HCT116 (cell line): ENCODE results near the gene PAM16. TPM values are rescaled to one million over a fixed set of nuclear protein-coding genes. Genes with fewer than 3 reads are reported as not detected.
A peak's percentile ranks its signal among the peaks of the same experiment; 100 is the strongest.

ENCODE experiments used
- ATAC-seq: fragments of 200-7000 bp; cut with Tn5 transposase; 2 replicates; pipeline ENCODE4 v1.9.1; 2020; ENCODE audit warnings: mild to moderate bottlenecking, moderate library complexity
- BruUV-seq: library from RNA; stranded (reverse); fragments of 400-500 nt; replicated peaks from 2 replicates; lab custom pipeline; 2021; lab: Mats Ljungman, UMichigan
- CTCF ChIA-PET: fragments of 300-600 bp; sonication (Branson Sonifier 250); formaldehyde crosslinking; loops from one replicate; lab custom pipeline; 2021; ENCODE audit warnings: antibody characterized with exemption; lab: Charles Lee
- POLR2A ChIA-PET: fragments of 300-600, 350-600 bp; sonication (Branson Sonifier 250); formaldehyde crosslinking; loops from one replicate; lab custom pipeline; 2021; ENCODE audit warnings: antibody characterized with exemption; lab: Charles Lee
- RAD21 ChIA-PET, 2 experiments: fragments of 300-600 bp; sonication (Branson Sonifier 250); formaldehyde crosslinking; loops; one replicate each; lab custom pipeline; 2023; ENCODE audit warnings: low total read pairs in 2 of 2; ENCODE audit not compliant: uncharacterized antibody in 2 of 2, unreplicated experiment in 2 of 2, low non-redundant PET in 1 of 2; lab: Charles Lee
- DNase-seq: peaks from one replicate; pipeline ENCODE4 v3.0.0-alpha.2; 2010; ENCODE audit warnings: low read depth, low spot score
- H2AFZ ChIP-seq: fragments of 200-600 bp; shearing (Covaris generic), sonication (generic); 2 replicates; pipeline ENCODE4 v1.6.1; 2017; ENCODE audit warnings: low read depth, mixed run types, mixed read lengths, antibody characterized with exemption, low read length; ENCODE audit not compliant: poor library complexity, severe bottlenecking
- H3K27ac ChIP-seq: 2 replicates; pipeline ENCODE4 v1.5.1; 2012; ENCODE audit warnings: low read depth, low read length
- H3K27me3 ChIP-seq: fragments of 200-600 bp; sonication (generic); 2 replicates; pipeline ENCODE4 v1.6.1; 2016; ENCODE audit warnings: mixed run types, low read length, mixed read lengths; ENCODE audit not compliant: insufficient read depth
- H3K36me3 ChIP-seq, 2 experiments: fragments of 200-500 bp in 1 of 2; fragments of 200-600 bp in 1 of 2; sonication (Bioruptor generic) in 1 of 2; sonication (generic) in 1 of 2; 2 replicates each; pipeline versions ENCODE4 v1.5.1 to v1.6.1; 2014 to 2016; ENCODE audit warnings: low read length in 2 of 2, inconsistent platforms in 1 of 2, mixed read lengths in 1 of 2, mixed run types in 1 of 2; ENCODE audit not compliant: insufficient read depth in 2 of 2, control insufficient read depth in 1 of 2
- H3K4me1 ChIP-seq, 2 experiments: fragments of 200-600 bp in 1 of 2; sonication (generic) in 1 of 2; 2 replicates each; pipeline versions ENCODE4 v1.5.1 to v1.6.1; 2012 to 2017; ENCODE audit warnings: low read length in 2 of 2, inconsistent platforms in 1 of 2, mild to moderate bottlenecking in 1 of 2, mixed read lengths in 1 of 2, mixed run types in 1 of 2, moderate library complexity in 1 of 2; ENCODE audit not compliant: insufficient read depth in 2 of 2, control insufficient read depth in 1 of 2
- H3K4me2 ChIP-seq: fragments of 200-600 bp; sonication (generic); 2 replicates; pipeline ENCODE4 v1.6.1; 2017; ENCODE audit warnings: mixed run types, low read length, mixed read lengths
- H3K4me3 ChIP-seq, 2 experiments: fragments of 200-600 bp in 1 of 2; sonication (generic) in 1 of 2; replicated peaks in 1 of 2; 2 replicates each; pipeline ENCODE4 v1.5.1; 2011 to 2016; ENCODE audit warnings: low read length in 2 of 2, control low read depth in 1 of 2, low read depth in 1 of 2, mild to moderate bottlenecking in 1 of 2, mixed read lengths in 1 of 2, mixed run types in 1 of 2
- H3K79me2 ChIP-seq: fragments of 200-600 bp; sonication (generic); 2 replicates; pipeline ENCODE4 v1.6.1; 2017; ENCODE audit warnings: mild to moderate bottlenecking, mixed run types, low read length, moderate library complexity, mixed read lengths; ENCODE audit not compliant: insufficient read depth
- H3K9ac ChIP-seq: fragments of 200-600 bp; sonication (generic); 2 replicates; pipeline ENCODE4 v1.6.1; 2016; ENCODE audit warnings: low read length, mixed read lengths
- H3K9me2 ChIP-seq: fragments of 200-600 bp; sonication (generic), shearing (Covaris generic); 2 replicates; pipeline ENCODE4 v1.6.1; 2017; ENCODE audit warnings: mixed run types, mild to moderate bottlenecking, moderate library complexity; ENCODE audit not compliant: insufficient read depth
- H3K9me3 ChIP-seq, 2 experiments: fragments of 200-500 bp in 1 of 2; fragments of 200-600 bp in 1 of 2; sonication (Bioruptor generic) in 1 of 2; sonication (generic) in 1 of 2; 2 replicates each; pipeline ENCODE4 v1.6.1; 2014 to 2017; ENCODE audit warnings: low read length in 2 of 2, mixed read lengths in 2 of 2, inconsistent platforms in 1 of 2, low read depth in 1 of 2, mild to moderate bottlenecking in 1 of 2, mixed run types in 1 of 2, moderate library complexity in 1 of 2; ENCODE audit not compliant: control insufficient read depth in 1 of 2, insufficient read depth in 1 of 2
- H4K20me1 ChIP-seq: fragments of 200-600 bp; sonication (generic), shearing (Covaris generic); 2 replicates; pipeline ENCODE4 v1.6.1; 2017; ENCODE audit warnings: mixed run types, mild to moderate bottlenecking, moderate library complexity; ENCODE audit not compliant: insufficient read depth
- CBX3 ChIP-seq: IDR thresholded peaks from 2 replicates; pipeline ENCODE4 v1.6.1; 2012; ENCODE audit warnings: low read depth
- CEBPB ChIP-seq: IDR thresholded peaks from 2 replicates; pipeline ENCODE4 v1.6.1; 2012; ENCODE audit warnings: low read depth
- EZH2 ChIP-seq: fragments of 200-600 bp; sonication (generic); IDR thresholded peaks from 2 replicates; pipeline ENCODE4 v1.6.1; 2017; ENCODE audit warnings: antibody characterized with exemption, mixed run types
- EZH2phosphoT487 ChIP-seq: fragments of 200-600 bp; IDR thresholded peaks from 2 replicates; pipeline ENCODE4 v1.6.1; 2018; ENCODE audit warnings: antibody characterized with exemption, borderline replicate concordance
- JUND ChIP-seq: IDR thresholded peaks from 2 replicates; pipeline ENCODE4 v1.6.1; 2012
- POLR2A ChIP-seq: IDR thresholded peaks from 2 replicates; pipeline ENCODE4 v1.7.0; 2011; ENCODE audit warnings: borderline replicate concordance; ENCODE audit not compliant: insufficient read depth, insufficient read length; ENCODE audit errors: extremely low read depth
- SRF ChIP-seq: IDR thresholded peaks from 2 replicates; pipeline ENCODE4 v1.6.1; 2012; ENCODE audit warnings: low read depth
- TCF7L2 ChIP-seq: IDR thresholded peaks from 2 replicates; pipeline ENCODE4 v1.7.0; 2011; ENCODE audit warnings: borderline replicate concordance, inconsistent platforms; ENCODE audit not compliant: insufficient read depth, insufficient read length; ENCODE audit errors: extremely low read depth
- YY1 ChIP-seq: IDR thresholded peaks from 2 replicates; pipeline ENCODE4 v1.6.1; 2011; ENCODE audit warnings: low read length, low read depth, moderate library complexity, mild to moderate bottlenecking; ENCODE audit not compliant: insufficient replicate concordance; ENCODE audit errors: extremely low read depth
- intact Hi-C: fragments of 100-400 bp; cut with micrococcal nuclease; formaldehyde crosslinking; loops from 2 replicates; pipeline ENCODE4 v1.10.0; 2022
- total RNA-seq: library from RNA; stranded (reverse); gene quantifications from one replicate; pipeline ENCODE4 v1.2.1, GENCODE V29; 2021; ENCODE audit not compliant: unreplicated experiment
- TF ChIP-seq, protein P1 (sequence below): IDR thresholded peaks from 2 replicates; pipeline ENCODE4 v1.6.1; 2012

Gene PAM16
- total RNA-seq, 1 experiment from 2014 or later: 102 TPM

DNA sequence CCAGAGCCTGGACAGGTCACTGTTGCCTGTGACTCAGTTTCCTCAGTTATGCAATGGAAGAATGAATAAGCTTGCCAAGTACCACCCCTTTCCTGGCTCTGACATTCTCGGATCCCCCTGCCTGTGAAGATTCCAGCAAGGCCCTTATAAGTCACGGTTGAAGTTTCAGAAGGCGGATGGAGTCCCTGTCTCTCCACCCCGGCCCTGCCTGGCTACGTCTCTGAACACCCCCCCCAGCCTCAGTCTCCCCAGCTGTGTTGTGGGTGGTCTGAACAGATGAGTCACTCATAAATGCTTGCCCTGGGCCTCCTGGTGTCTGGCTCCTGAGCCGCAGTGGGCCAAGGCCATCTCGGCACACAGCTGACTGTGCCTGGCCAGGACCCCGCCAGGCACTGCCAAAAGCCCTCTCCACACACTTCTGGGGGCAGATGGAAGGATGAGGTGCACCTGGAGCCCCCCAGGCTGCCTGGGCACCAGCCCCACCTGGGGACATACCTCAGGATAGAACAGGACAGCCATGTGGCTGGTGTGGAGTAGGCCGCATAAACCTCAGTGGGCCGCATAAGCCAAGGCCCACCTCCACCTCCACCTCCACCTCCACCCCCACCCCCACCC, 35.9 kb upstream of the PAM16 start:
- no peaks in the 10 kb centered on the region for H4K20me1 ChIP-seq
- H3K9me2 ChIP-seq: no peaks in the 10 kb centered on the region
- no peaks in the 10 kb centered on the region for H3K36me3 ChIP-seq
- H3K4me1 ChIP-seq: peaks cover 0 to 3% of the 10 kb centered on the region in 2 experiments; a peak in 1 of 4 replicates
- POLR2A ChIA-PET: no interaction called here
- intact Hi-C loops: no loop called here
- ATAC-seq (no peak), DNase-seq (no peak)
- CTCF ChIA-PET: interaction anchor here (1.7 kb wide), 1 partner anchor 16 kb away, joined by 3 read pairs; no protein-coding TSS in a partner anchor
- no peak overlapping the region for H3K27ac ChIP-seq
- H3K4me2 ChIP-seq: no peak overlapping the region
- no TSS peak for BruUV-seq
- RAD21 ChIA-PET: interaction anchor here in 1 of 2 experiments (0.5 kb wide), 1 partner anchor 276 kb away, joined by 3 read pairs; no protein-coding TSS in a partner anchor
- no peak overlapping the region for H3K9ac ChIP-seq
- H3K79me2 ChIP-seq: no peaks in the 10 kb centered on the region
- H3K27me3 ChIP-seq: no peaks in the 10 kb centered on the region
- no peak overlapping the region for H3K4me3 ChIP-seq
- H2AFZ ChIP-seq: no peak overlapping the region
- TF ChIP-seq SRF: no peak
- TF ChIP-seq YY1: no peak
- TF ChIP-seq EZH2phosphoT487: no peak
- no peak for TF ChIP-seq POLR2A
- no peaks in the 10 kb centered on the region for H3K9me3 ChIP-seq

DNA sequence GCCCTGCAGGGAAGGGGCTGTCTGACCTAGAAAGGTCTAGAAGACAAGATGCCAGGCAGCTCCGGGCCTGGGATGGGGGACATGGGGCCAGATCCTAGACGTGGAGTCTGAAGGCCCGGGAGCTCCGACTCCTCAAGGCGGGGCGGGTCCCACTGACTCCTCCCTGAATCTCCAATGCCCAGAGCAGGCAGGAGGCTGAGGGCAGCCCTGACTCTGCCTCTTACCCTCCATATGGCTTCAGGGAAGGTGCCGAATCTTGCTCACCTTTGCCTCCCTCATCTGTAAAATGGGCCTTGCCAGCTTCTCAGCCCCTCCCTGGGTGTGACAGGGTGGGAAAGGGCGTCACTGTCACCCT, 35.3 kb upstream of the PAM16 start:
- ATAC-seq (peak; percentile 35), DNase-seq (no peak)
- Histone ChIP-seq H2AFZ (no peak overlapping the region), H3K9ac (no peak overlapping the region), H3K4me3 (no peak overlapping the region), H4K20me1 (no peaks in the 10 kb centered on the region), H3K36me3 (no peaks in the 10 kb centered on the region), H3K4me2 (no peak overlapping the region), H3K9me2 (no peaks in the 10 kb centered on the region), H3K4me1 (peaks cover 0 to 3% of the 10 kb centered on the region in 2 experiments; a peak in 1 of 4 replicates), H3K27ac (no peak overlapping the region), H3K27me3 (no peaks in the 10 kb centered on the region), H3K9me3 (no peaks in the 10 kb centered on the region), H3K79me2 (no peaks in the 10 kb centered on the region)
- no TSS peak for BruUV-seq
- TF ChIP-seq CBX3: no peak
- TF ChIP-seq JUND: no peak
- TF ChIP-seq, protein P1, sequence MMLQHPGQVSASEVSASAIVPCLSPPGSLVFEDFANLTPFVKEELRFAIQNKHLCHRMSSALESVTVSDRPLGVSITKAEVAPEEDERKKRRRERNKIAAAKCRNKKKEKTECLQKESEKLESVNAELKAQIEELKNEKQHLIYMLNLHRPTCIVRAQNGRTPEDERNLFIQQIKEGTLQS: no peak
- no peak for TF ChIP-seq CEBPB
- TF ChIP-seq EZH2phosphoT487: no peak
- TF ChIP-seq EZH2: no peak
- TF ChIP-seq TCF7L2: no peak
- ChIA-PET CTCF (interaction anchor here (1.7 kb wide), 1 partner anchor 16 kb away, joined by 3 read pairs; no protein-coding TSS in a partner anchor), POLR2A (no interaction called here), RAD21 (no interaction called here)
- intact Hi-C loops: no loop called here
